Raji (cell line): ENCODE results near the gene KIAA2012.

Source experiments
- POLR2A ChIP-seq: IDR thresholded peaks from 2 replicates; pipeline ENCODE4 v1.6.1; 2011; ENCODE audit warnings: low read depth, low read length, control low read depth; ENCODE audit not compliant: insufficient read depth

Gene KIAA2012

DNA sequence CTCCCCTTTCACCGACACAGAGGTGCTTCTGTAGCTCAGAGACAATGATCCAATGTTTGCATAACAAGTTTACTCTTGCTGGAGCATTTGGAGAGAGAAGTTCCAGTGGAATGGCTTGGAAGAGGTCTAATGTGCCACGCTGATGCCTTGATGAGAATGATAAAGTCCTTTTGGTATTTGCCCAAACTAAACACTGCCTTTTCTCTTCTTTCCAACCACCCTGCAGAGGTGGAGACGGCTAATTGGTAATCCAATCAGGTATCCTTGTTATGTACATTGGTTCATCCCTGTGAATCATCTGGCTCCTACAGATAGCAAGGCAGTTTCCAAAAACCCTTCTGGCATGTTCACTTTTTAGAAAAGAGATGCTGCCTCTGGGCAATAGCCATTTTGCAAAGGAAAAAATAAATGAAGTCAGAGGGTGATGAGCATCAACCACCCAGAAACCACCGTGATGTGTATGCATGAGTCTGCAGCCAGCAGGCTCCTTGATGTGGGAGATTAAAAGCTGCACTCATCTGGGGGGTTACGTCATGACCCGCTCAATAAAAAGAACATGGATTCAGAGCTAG, 40.6 kb downstream of the KIAA2012 start:
- no peak for TF ChIP-seq POLR2A

DNA sequence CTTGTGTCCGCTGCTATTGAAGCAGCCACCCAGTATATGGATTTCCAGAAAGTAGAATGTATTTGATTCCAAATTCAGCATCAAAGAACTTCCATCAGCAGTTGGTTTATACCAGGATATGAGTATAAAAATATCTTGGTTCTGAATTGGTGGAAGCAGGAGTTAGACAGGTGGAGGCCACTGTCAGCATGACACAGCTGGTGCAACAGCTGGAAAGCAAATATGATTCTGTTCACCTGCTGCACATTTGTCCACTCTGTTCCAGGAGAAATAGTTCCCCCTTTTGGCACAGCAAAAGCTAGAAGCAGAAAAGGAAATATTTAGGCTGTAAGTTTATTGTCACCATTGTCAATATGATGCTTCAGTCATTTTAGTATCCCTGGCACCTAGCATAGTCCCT, 41.2 kb downstream of the KIAA2012 start:
- no peak for TF ChIP-seq POLR2A

DNA sequence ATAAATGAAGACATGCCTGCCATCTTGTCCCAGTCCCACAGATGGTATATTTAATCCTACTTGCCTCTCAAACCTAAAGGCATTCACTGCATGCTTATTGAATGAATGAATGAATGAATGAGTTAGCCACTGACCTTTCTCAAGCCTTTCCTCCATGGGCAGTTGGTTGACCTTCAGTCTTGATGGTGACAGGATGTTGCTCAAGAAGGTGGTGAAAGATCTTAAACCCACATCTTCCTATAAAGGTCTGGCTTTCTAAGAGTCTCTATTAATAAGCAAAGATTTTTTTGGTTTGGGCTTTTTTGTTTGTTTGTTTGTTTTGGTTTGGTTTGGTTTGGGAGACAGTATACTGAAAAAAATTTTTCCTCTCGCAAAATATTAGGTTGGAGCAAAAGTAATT, 41.7 kb downstream of the KIAA2012 start:
- no peak for TF ChIP-seq POLR2A

DNA sequence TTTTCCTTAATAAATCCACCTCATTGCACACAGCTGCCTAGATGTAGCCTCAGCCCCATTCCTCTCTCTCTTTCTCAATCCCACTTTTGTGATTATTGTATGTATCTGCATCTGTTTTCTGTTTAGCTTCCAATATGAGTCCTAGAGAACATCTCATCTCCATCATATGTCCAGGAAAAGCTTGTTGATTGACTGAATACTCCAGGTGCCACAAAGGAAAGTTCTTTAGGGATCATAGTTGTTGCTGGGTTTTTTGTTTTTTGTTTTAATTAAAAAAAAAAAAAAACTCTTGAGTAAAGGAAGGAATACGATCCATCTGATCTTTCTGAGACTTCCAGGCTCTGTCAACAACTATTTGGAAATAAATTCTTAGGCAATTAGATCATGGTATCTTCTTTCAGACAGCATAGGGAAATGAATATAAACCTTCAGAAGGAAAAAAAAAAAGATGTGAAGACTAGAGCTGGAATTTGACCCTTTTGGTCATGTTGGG, 42.5 kb downstream of the KIAA2012 start:
- TF ChIP-seq POLR2A: no peak

DNA sequence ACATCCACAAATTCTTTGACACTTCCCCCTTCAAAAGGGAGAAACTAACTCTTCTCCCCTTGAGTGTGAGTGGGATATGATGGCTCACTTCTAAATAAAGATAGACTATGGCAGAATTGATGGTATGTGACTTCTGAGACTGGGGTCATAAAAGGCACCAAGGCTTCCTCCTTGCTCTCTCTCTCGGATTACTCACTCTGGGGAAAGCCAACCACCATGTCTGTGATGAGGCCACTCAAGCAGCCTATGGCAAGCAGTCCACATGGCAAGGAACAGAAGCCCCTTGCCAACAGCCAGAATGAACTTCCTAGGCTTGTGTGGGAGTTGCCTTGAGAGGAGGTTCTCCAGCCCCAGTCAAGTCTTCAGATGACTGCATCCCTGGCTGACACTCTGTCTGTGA, 43.6 kb downstream of the KIAA2012 start:
- no peak for TF ChIP-seq POLR2A

DNA sequence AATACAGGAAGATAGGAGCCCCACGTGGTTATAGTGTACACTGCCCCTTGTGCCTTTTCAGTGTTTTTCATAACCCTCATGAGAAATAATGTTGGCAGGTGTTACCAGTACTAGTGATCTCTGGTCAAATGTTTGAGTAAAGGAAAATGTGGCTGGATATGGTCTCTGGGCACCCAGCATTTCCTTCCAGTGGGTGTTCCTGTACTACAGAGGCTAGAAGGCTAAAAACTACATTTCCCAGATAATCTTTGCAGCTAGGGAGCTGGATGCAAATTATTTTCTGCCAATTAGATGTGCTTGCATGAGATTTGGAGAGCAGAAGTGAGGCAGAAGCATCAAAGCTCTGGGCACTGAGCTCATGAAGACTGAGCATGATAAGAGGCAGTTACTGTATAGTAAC, 45.1 kb downstream of the KIAA2012 start:
- no peak for TF ChIP-seq POLR2A

DNA sequence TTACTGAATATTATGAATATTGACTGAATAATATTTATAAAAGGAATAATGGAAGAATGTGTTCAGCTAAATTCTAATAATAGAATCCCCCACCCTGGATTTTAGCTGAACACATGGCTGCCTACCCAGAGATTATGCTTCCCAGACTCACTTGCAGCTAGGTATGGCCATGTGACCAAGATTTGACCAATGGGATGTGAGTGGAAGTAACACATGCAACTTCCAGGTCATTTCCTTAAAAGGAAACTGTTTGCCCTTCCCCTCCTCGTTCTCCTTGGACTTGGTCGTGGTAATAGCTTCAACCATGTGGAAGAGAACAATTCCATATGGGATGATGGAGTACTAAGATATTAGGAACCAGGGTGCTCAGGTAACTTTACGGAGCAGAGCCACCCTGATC, 47.8 kb downstream of the KIAA2012 start:
- no peak for TF ChIP-seq POLR2A

DNA sequence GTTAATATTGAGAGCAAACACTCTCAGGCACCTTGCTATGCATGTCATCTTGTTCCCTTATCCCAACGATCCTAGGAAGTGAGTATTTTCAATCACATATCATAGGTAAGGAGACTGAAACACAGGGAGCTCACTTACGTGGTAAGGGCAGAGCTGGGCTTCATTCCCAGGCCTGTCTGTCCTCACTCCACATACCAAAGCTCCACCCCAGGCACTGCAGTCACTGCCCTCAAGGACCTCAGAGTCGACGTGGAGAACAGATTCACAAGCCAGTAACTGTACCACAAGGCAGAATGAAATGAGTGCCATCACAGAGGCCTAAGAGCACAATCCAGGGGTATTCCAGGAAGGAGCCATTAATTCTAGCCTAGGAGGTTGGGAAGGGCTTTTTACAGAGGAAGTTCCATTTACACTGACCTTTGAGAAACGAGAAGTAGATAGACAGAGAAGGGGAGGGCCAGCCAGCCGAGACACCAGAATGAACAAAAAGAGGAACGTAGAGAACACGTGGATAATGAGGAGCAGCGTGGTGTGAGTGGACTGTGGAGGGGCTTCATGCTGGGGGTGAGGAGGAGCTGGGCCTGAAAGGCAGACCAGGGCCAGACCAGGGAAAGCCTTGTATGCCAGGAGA, 48.6 kb downstream of the KIAA2012 start:
- no peak for TF ChIP-seq POLR2A

DNA sequence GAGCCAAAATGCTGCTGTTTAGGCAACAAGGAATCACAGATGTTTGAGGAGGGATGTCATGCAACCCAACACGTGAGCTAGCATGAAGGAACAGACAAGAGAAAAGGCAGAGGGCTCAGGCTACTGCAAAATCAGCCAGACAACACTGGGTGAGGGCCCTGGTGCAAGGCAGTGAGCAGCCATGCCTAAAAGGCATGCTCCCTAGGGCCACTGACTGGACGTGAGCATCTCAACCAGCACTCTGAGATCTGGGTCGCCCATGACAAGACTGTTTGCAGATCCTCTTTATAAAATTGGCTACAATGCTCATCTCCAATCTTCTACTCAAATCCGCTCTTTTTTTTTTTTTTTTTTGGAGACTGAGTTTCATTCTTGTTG, 49.1 kb downstream of the KIAA2012 start:
- TF ChIP-seq POLR2A: no peak

DNA sequence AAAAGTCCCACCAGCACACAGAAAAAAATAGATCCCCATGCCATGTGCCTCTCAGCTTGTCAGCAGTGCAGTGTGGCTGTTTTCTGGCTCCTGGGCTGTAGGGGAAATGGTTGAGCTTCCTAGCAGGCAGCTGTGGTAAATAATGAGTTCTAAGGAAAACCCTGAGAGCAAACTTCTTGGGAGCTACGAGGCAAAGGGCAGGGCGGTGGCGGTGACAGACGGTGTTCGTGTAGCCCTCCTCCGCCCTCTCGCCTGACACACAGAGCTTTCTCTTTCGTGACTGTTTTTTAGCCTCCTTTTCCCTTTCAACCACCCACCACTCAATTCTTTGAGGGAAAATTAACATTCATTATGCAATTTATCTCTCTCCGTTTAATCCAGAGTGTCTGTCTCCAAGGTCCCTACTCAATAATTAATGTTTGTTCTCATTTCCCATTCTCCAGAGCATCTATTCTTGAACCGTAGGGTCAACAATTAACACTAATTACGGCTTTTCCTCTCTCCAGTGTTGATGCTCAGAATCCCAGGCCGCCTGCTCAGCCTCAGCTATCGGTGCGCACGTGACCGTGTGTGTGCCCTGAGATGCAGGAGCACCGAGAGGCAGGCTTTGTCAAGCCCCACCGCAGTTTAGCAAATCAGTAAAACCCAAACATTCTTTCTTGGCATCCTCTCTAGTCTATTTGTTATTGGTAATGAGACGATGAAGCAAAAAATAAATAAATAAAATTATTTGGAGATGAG, 50.1 kb downstream of the KIAA2012 start:
- TF ChIP-seq POLR2A: no peak

DNA sequence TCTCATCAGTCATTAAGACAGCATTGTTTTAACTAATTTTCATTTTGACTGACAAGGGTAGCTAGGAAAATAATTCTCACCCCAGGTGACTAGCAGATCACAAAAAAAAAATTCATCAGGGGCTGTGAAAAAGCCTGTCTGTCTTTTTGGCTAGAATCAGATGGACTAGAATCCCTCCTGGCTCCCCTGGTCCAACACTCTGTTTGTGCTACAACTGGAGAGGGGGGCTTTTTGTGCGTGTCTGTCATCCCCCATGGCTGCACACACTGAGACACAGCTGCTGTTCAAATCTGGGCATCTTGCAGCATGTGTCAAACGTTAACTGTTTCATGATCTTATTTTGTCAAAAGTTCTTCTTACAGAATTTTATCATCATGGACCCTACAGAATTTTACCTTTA, 51.2 kb downstream of the KIAA2012 start:
- no peak for TF ChIP-seq POLR2A

DNA sequence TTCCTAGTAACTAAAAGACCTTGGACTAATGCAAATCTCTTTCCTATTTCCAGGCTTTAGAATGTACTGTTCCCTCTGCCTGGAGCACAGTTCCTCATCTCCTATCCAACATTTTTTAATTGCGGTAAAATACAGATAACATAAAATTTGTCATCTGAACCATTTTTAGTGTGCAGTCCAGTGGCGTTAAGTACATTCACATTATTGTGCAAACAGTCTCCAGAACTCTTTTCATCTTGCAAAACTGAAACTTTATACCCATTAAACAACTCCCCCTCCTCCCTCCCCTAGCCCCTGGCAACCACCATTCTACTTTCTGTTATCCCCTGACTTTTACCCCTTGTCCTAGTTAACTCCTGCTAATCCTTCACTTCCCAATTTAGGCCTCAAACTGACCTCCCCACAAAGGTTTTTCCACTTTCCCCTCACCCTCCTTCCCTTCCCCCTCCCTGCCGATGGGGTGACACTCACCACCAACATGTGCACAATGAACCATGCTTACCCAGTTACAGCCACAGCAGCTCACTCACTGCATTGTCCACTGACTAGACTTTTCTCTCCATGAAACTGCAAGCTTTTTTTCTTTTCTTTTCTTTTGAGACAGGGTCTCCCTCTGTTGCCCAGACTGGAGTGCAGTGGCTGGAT, 54.8 kb downstream of the KIAA2012 start:
- no peak for TF ChIP-seq POLR2A

DNA sequence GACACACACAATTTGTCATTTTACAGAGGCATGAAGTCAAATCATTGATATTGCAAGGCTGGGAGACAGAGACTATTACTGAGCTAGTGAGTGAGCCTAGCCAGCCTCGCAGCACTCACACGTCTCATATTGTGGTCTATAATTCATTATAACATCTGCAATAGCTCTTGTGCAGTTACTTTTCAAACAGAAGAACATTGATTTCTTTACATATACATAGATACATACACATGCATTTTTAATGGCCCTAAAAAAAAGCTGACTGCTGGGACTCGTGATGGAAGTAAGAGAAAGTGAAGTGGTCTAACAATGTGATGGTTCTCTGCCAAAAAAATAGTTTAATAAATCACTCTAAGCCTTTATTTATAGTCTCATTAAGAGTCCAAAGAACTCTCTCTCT, 56.8 kb downstream of the KIAA2012 start:
- no peak for TF ChIP-seq POLR2A

DNA sequence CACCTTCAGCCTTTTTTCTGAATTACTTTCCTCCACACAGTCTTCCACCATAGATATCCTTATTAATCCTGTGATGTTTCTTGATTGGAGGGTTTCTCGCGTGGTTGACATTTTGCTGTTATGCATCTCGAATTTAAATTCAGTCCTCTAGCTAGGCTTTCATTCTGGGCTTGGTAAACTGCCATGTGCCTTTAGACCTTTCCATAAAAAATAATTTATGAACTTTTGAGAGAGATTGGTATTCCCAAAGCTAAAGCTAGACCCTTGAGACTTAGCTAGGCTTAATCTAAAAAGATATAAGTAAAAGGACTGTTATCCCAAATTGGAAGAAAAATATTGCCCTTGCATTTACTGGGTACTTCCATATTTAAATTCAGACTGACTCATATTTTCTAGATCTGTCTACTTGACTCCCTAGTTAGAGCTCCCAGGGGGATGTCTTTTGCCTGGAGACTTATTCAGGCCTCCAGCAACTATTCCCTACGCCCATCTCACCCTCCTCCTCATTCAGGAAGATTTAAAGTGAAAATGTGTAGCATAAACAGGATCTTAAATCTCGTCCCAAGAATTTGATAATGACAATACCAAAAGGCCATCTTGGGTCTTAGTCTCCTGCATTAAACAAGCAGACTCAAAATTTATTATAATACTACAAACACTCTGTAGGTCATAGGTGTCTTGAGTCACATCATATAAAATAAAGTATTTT, 60.3 kb downstream of the KIAA2012 start:
- no peak for TF ChIP-seq POLR2A

DNA sequence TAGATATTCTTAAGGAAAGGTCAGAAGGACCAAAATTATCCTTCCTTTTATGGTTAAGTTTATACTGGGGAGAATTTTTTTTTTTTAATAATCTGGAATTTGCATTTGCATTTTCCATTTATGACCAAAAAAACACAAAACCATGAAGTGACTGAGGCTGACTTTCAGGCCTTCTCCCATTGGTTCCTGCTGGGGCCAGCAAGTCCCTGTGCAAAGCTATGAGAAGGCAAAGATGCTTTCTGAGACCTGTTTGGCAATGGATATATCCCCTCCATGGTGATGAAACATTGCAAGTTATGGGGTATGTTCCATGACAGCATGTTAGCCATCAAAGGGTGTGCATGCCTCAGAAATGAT, 60.8 kb downstream of the KIAA2012 start:
- TF ChIP-seq POLR2A: no peak
